HuH-7 (cell line): ENCODE data around the gene ZSWIM1.
A peak's percentile ranks its signal among the peaks of the same experiment; 100 is the strongest.

Experiments
- DNase-seq: peaks from one replicate; pipeline ENCODE4 v3.0.0; 2011; ENCODE audit warnings: low spot score

The ZSWIM1 gene

DNA sequence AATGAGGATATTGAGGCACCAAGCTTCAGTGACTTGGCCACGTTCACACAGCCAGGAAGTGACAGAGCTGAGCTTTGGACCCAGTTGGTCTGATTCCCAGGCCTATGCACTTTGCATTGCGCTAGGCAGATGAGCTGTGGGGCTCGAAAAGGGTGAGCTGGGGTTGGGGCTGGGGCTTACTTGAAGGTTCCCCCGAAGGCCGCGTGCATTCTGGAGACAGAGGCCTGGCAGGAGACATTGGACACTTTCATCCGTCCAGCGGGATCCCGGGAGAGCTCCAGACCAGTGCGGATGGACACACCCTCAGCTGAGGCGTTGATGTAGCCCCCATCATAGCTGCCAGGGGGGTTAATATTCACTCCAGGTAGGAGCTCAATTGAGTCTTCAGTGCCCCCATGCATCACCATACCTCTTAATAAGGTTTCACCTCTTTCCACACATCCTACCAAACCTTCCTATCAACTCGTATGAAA lies 28.3 kb downstream of the ZSWIM1 start:
- DNase-seq = no peak

DNA sequence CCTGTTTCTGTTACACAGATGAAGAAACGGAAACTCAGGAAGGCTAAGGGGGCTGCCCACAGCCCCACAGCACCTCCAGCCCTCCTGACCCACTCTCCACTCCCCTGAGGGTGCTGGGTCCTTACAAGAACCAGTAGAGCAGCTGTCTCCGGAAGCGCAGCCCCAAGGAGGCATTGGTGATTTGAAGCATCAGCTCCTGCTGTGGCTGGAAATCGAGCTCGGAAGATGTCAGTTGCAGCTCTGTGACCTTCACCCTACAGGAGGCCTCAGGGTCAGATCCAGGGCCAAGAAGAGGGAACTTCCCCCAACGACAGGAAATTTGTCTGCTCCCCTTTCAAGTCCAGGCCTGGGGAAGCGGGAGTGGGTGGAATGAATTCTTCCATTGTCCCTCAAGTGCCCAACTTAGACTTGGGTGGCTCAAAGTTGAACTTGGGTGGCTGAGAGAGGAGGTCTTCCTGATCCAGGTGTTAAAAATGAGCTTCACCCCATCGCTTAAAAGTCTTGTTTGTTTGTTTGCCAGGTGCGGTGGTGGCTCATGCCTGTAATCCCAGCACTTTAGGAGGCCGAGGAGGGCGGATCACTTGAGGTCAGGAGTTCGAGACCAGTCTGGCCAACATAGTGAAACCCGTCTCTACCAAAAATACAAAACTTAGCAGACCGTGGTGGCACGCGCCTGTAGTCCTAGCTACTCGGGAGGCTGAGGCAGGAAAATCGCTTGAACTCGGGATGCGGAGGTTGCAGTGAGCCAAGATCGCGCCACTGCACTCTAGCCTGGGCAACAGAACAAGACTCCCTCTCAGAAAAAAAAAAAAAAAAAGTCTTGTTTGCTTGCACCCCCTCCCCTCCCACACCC lies 29.0 kb downstream of the ZSWIM1 start:
- DNase-seq = no peak

DNA sequence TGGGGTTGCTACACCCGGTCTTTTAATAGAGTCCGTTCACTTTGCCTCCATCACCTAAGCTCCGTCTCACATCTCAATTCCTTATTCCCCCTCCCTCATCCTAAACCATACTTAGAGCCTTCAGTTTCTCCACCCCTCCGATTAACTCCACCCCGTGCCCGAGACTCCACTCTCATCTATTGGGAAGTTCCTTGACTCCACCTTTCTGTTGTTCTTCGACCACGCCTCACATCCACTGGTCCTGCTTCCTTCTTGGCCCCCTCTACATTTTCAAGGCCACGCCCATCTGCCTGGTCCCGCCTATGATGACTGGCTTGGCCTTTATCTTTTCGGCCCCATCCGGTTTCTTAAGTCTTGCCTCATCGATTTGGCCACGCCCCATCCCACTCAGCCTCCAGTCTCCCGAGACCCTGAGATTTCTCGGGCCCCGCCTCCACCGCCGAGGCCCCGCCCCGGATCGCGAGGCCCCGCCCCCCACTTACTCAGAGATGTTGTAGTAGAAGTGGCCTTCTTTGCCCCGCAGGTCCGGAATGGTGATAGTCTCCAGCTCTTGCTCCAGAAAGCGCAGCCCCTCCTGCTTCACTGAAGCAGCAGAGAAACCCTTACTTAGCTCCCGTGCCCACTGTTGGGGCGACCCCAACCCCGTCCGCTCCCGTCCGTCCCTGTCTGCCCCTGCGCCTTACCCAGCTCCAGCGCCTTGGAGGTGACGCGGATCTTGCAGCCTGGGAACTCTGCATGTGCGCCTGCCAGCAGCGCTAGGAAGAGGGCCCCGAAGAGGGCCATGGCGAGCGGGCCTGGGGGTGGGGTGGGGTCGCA lies 29.9 kb downstream of the ZSWIM1 start:
- DNase-seq = peak; percentile 93

DNA sequence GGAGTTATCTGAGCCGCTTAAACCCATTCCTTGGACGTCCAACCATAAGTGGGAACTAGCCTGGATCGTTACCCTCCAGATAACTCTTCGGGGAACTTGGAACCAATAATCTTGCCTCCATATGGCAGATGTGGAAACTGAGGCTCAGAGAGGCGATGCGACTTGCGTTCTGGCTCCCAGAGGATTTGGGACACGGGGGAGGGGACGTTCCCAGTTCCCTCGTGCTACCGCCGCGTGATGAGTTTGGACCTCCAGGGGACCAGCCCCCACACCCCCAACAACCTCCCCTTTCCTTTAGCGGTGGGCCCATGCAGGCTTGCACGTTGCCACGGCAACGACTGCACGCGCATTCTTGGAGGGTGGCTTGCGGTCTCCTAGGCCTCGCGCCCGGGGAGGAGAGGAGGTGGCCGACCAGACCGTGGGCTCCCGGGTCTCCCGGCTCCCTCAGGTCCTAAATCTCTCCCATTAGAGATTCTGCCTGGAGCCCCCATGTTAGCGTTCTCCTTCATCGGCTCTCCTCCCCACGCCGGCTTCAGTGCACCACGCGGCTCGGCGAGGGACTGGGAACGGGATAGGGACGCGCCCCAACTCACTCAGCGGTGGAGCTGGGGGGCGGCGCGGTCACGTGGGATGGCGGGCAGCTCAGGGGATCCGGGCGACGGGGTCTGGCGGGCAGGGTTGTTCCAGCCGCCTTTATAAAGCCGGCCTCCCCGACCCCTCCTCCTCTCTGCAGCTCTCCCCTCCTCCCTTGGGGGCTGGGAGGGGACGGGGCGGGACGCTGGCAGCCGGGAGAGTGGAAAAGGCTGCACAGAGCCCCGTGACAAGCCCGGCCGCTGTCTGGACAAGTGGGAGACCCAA lies 30.7 kb downstream of the ZSWIM1 start, which contains the start of gene PLTP:
Gene PLTP, minus strand, starts transcription at position 670 of the 858 bp plus-strand sequence. CDS start 703 bp downstream, outside the sequence.
- peak; percentile 83 for DNase-seq

DNA sequence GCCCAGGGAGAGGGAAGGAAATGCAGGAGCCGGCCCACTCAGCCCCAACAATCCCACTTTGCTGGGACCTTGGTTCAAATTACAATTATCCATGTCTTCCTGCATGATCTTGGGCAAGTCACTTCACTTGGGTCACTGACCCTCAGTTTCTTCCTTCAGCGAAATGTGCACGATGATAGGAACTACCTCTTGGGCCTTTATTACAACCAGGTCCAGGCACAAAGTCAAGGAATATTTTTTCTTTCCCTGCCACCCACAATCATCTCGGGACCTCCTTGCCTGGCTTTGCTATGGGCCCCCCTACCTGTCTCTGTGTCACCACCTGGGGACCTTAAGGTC lies 31.3 kb downstream of the ZSWIM1 start:
- DNase-seq = no peak

DNA sequence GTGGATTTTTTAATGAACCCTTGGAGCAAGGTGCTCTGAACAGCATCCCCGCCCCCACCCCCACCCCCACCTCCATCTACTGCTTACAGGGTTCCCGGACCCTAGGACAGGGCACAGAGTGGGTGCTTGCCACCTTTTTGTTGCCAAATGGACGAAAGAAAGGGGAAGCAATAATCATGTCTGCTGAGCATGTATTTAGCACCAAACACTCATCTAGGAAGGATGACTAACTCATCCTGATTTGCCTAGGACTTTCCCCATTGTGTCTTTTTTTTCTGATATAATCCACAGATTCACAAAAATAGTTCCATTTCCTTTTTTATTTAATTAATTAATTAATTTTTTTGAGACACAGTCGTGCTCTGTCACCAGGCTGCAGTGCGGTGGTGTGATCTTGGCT lies 32.1 kb downstream of the ZSWIM1 start:
- no peak for DNase-seq

DNA sequence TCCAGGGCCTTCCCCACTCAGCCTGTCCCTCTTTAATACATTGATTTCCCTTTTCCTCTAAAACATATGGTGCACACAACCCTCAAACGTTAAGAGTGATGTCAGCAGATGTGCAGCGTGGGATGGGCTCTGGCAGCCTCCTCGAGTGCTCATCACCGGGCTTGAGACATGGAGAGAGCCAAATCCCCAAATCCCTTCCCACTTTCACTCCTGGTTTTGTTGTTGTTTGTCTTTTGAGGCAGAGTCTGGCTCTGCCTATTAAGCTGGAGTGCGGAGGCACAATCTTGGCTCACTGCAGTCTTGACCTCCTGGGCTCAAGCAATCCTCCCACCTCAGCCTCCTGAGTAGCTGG lies 36.7 kb downstream of the ZSWIM1 start:
- DNase-seq = no peak

DNA sequence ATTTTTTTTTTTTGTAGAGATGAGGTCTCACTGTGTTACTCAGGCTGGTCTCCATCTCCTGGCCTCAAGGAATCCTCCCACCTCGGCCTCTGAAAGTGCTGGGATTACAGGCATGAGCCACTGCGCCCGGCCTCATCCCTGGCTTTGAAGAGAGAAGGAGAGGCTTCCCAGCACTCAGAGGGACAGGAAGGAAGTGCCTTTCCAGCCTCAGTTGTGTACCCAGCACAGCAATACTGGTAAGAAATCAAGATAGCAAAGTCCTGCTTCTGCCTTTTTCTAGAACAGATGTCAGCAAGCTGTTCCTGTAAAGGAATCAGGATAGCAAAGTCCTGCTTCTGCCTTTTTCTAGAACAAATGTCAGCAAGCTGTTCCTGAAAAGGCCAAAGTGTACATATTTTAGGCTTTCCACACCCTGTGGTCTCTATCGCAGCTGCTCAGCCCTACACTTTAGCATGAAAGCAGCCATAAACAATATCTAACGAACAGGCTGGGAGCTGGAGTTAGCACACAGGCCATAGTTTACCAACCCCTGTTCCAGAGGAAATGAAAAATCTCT lies 37.2 kb downstream of the ZSWIM1 start:
- DNase-seq = no peak

DNA sequence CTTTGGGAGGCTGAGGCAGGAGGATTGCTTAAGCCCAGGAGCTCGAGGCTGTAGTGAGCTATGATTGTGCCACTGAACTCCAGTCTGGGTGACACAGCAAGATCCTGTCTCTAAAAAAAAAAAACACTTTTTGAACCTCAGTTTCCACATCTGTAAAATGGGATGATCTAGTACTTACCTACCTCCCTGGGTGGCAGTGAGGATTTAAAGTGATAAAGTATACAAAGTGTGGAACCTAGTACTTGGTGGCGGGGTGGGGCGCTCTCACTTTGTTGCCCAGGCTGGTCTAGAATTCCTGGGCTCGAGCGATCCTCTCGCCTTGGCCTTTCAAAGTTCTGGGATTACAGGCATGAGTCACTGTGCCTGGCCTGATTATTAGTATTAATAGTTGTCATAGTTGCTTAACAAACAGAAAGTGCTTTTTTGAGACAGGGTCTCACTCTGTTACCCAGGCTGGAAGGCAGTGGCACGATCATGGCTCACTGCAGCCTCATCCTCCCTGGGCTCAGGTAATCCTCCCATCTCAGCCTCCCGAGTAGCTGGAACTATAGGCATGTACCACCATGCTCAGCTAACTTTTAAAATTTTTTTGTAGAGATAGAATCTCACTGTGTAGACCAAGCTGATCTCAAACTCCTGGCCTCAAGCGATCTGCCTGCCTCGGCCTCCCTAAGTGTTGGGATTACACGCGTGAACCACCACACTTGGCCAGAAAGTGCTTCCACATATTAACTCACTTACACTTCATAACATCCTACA lies 37.9 kb downstream of the ZSWIM1 start:
- no peak for DNase-seq

DNA sequence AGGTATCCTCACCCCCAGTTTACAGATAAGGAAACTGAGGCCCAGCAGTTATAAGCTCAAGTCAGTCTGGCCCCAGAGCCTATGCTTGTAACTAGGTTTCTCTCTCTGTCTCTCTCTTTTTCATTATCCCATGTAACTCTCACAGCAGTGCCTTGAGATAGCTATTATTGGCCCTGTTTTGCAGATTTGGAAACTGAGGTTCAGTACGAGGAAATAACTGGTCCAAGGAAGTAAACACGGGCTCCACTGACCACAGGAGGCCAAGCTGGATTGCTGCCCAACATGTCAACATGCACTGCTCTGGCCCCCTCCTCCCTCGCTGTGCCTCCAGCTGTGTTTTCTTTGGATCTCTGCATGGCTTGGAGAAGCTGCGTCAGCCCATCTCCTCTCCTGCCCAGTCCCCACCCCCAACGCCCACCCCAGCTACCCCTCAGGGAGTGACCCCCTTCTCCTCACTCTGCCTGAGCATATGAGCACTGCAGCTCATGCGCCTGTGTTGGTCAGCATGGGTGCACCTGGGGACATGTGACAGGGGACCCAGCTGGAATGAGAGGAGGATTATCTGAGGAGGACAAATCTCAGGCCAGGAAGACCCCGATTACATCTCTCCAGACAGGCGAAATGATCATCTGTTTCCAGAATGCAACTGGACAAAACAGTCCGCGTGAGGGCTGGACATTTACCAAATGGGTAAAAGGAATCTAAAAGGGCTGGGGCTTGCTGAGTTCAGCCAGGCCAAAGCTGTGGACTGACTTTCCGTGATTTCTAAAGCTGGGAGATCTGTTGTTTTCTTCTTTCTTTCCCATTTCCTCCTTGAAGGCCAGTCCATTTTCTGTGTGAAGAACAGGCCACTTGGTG lies 38.7 kb downstream of the ZSWIM1 start:
- no peak for DNase-seq

DNA sequence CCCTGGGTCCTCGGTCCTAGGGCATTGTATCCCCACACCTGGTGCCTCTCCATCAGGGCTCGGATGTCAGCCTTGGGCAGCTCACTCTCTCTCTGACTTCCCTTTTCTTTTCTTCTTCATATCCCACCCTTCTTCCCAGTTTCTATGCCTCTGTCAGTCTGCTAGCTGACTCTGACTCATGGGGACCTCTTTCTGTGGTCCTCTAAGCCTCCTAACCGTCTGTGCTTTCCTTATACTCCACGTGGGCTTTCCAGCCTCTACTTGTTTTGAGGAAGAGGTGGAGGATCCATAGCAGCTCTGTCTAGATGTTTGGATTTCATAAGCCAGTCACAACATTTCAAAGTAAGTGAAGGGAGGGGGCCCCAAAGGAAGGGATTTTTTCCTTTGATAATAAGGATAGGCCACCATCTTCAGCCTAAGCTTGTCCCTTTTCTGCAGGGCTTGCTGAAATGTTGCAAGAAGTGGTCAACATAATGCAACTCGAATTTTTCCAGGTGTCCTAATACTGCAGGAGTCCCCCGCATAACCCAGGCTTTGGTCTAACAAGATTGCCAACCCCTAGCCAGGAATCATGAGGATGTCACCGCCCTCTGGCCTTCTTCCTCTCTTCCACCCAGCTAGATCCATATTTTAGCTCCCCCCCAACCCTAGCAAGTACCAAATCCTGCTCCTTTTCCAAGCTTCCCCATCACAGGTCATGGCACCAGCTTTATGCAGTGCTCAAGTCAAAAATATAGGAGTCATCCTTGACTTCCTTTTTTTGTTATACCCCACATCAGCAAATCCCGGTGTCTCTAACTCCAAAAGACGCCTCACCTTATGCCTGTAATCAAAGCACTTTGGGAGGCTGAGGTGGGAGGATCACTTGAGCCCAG lies 39.7 kb downstream of the ZSWIM1 start:
- DNase-seq = no peak

DNA sequence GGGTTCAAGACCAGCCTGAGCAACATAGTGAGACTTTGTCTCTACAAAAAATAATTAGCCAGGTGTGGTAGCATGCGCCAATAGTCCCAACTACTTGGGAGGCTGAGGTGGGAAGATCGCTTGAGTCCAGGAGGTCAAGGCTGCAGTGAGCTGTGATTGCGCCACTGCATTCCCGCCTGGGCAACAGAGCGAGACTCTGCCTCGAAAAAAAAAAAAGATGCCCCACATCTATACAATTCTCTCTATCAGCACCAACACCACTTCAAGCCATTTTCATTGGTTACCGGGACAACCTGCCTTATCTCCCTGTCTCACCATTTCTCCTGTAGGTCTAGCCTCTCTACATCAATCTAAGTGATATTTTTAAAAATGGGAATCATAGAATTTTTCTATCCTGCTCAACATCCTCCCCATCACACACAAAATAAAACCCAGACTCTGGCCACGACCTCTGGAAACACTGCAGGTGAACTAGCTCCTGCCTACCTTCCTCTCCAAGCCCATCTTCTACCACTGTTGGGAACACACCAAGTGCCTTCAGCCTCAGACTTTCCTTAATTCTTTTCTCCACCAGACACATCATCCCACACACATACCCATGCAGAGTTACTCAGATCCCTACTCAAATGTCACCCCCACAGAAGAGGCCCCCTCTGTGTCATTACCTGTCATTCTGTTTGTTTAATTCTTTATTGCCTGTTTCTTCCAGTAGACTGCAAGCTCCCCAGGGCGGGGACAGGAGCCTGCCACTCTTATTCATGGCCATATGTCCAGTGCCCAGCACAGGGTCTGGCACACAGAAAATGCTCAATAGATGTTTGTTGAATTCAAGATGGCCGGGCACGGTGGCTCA lies 40.5 kb downstream of the ZSWIM1 start:
- no peak for DNase-seq

DNA sequence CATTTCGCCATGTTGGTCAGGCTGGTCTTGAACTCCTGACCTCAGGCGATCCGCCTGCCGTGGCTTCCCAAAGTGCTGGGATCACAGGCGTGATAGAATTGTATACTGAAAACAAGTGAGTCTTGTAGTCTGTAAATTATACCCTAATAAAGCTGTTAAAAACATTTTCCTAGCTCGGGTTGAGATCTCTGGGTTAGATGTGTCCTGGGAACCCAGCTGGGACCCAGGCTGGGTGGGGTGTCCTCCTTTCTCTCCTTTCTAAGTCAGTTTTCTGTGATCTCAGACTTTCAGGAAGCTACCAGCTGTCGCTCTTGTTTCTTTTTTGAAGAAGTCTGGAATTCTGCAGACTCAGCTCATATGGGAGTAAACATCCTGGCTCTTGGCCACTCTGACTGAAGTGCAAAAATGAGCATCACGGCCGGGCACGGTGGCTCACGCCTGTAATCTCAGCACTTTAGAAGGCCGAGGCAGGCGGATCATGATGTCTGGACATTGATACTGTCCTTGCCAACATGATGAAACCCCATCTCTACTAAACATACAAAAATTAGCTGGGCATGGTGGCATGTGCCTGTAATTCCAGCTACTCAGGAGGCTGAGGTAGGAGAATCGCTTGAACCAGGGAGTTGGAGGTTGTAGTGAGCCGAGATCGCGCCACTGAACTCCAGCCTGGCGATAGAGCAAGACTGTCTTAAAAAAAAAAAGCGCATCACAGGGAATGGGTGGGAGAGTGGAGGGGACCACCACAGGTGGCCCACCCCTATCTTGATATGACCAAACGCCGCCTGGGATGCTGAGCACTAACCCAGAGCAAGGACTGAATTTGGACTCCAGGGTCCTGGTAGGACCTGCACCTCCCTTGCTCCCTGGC lies 43.6 kb downstream of the ZSWIM1 start:
- DNase-seq = no peak

DNA sequence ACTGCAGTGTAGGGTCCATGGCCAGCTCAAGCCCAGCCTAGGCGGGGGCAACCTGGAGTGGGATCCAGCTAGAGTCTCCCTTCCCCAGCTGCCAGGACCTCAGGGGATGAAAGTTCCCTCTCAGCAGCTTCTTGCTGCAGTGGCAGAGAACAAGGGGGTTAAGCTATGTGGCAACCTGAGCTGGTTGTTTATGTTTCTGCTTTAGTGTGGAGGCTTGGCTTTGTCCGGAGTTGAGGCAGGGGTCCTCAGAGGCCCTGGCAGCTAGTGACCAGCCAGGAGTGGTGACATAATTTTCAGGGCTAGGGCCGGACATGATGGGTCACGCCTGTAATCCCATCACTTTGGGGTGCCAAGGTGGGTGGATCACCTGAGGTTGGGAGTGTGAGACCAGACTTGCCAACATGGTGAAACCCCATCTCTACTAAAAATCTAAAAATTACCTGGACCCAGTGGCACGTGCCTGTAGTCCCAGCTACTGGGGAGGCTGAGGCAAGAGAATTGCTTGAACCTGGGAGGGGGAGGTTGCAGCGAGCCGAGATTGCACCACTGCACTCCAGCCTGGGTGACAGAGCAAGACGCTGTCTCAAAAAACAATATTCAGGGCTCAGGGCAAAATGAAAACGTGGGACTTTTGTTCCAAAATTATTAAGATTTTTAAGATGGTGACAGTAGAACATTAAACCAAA lies 44.9 kb downstream of the ZSWIM1 start:
- DNase-seq = no peak

DNA sequence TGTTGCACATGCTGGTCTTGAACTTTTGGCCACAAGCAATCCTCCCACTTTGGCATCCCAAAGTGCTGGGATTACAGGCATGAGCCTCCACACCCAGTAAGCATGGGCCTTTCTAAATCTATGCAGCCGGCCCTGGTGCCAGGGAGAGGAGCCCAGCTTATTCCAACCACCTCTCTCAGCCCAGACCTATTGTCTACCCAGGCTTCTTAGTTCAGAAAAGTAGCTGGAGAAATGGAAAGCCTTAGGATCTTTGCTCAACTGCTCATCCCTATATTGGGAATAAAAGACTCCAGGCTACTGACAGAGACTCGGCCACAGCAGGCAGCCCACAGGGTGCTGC lies 45.7 kb downstream of the ZSWIM1 start:
- DNase-seq = no peak

DNA sequence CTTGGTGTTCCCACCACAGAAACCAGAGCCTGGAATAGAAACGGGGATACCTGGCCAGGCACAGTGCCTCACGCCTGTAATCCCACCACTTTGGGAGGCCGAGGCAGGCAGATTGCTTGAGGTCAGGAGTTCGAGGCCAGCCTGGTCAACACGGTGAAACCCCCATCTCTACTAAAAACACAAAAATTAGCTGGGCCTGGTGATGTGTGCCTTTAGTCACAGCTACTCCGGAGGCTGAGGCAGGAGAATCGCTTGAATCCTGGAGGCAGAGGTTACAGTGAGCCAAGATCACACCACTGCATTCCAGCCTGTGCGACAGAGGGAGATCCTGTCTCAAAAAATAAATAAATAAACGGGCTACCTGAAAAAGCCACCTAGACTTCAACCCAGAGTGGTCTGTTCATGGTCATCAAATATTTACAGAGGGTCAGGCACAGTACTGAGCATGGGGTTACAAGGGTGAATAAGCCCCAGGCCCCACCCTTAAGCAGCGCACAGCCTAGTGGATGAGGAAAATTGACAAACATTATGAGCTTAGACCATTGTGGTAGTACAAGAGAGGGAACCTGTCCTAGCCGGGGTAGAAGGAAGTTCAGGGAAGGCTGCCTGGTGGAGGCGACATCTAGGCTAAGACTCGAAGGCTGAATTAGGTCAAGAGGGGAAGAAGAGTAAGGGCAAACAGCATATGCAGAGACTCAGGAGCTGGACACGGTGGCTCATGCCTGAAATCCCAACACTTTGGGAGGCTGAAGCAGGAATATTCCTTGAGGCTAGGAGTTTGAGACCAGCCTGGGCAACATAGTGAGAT lies 46.2 kb downstream of the ZSWIM1 start:
- peak; percentile 67 for DNase-seq
